B cell (primary cell): Measurements from ENCODE around the gene CHN1. TPM values are rescaled to one million over a fixed set of nuclear protein-coding genes. Genes with fewer than 3 reads are reported as not detected.

Source experiments
- ATAC-seq: fragments of 200-7000 bp; cut with Tn5 transposase; one replicate; pipeline ENCODE4 v1.10.0; 2021; ENCODE audit warnings: low read depth, mild to moderate bottlenecking, moderate number of reproducible peaks, moderate library complexity
- CTCF ChIA-PET: fragments of 350-600 bp; sonication (Branson Sonifier 250); formaldehyde crosslinking; loops from one replicate; lab custom pipeline; 2021; ENCODE audit warnings: antibody characterized with exemption, inconsistent platforms; lab: Charles Lee
- POLR2A ChIA-PET: fragments of 350-600 bp; sonication (Branson Sonifier 250); formaldehyde crosslinking; loops from one replicate; lab custom pipeline; 2021; ENCODE audit warnings: antibody characterized with exemption; lab: Charles Lee
- DNase-seq: peaks from one replicate; pipeline ENCODE4 v3.0.0; 2013
- H2AFZ ChIP-seq: 2 replicates; pipeline ENCODE4 v1.6.1; 2012; ENCODE audit warnings: mild to moderate bottlenecking, low read depth, low read length; ENCODE audit not compliant: insufficient read depth, poor library complexity, severe bottlenecking
- H3K27ac ChIP-seq, 2 donors: 1 replicate in 1 of 2; 2 replicates in 1 of 2; pipeline ENCODE4 v1.5.1; 2012 to 2013; ENCODE audit warnings: low read length in 2 of 2, mild to moderate bottlenecking in 2 of 2, moderate library complexity in 1 of 2
- H3K27me3 ChIP-seq, 4 experiments: fragments of 200-600 bp in 1 of 4; sonication (generic) in 1 of 4; replicated peaks in 1 of 4; 1 replicate in 2 of 4; 2 replicates in 2 of 4; pipeline versions ENCODE4 v1.6.1 to v1.7.0; 2013 to 2016; ENCODE audit warnings: low read length in 3 of 4, mild to moderate bottlenecking in 2 of 4, mixed read lengths in 1 of 4, moderate library complexity in 1 of 4; ENCODE audit not compliant: insufficient read depth in 4 of 4, control insufficient read depth in 3 of 4; ENCODE audit errors: control extremely low read depth in 1 of 4
- H3K36me3 ChIP-seq, 2 experiments: replicated peaks in 1 of 2; 1 replicate in 1 of 2; 2 replicates in 1 of 2; pipeline versions ENCODE4 v1.6.1 to v1.7.1; 2013; ENCODE audit warnings: low read length in 1 of 2; ENCODE audit not compliant: insufficient read depth in 2 of 2, control insufficient read depth in 1 of 2; ENCODE audit errors: control extremely low read depth in 1 of 2, extremely low read depth in 1 of 2
- H3K4me1 ChIP-seq, 2 donors: fragments of 200-600 bp in 1 of 2; sonication (generic) in 1 of 2; 1 replicate in 1 of 2; 2 replicates in 1 of 2; pipeline versions ENCODE4 v1.5.1 to v1.6.1; 2013 to 2017; ENCODE audit warnings: low read length in 2 of 2; ENCODE audit not compliant: control insufficient read depth in 2 of 2, insufficient read depth in 2 of 2
- H3K4me2 ChIP-seq: replicated peaks from 2 replicates; pipeline ENCODE3; 2012; ENCODE audit warnings: mild to moderate bottlenecking, low read depth, low read length; ENCODE audit not compliant: poor library complexity, severe bottlenecking
- H3K4me3 ChIP-seq, 5 experiments: fragments of 200-600 bp in 1 of 5; sonication (generic) in 1 of 5; 1 replicate in 3 of 5; 2 replicates in 2 of 5; pipeline versions ENCODE4 v1.5.1 to v1.7.0; 2011 to 2016; ENCODE audit warnings: low read length in 4 of 5, mild to moderate bottlenecking in 4 of 5, low read depth in 2 of 5, control low read depth in 1 of 5, moderate library complexity in 1 of 5; ENCODE audit not compliant: insufficient read depth in 1 of 5; ENCODE audit errors: control extremely low read depth in 1 of 5, extremely low read depth in 1 of 5
- H3K79me2 ChIP-seq: fragments of 200-600 bp; sonication (generic); one replicate; pipeline ENCODE4 v1.6.0; 2016; ENCODE audit warnings: low read length; ENCODE audit not compliant: control insufficient read depth, insufficient read depth
- H3K9ac ChIP-seq: fragments of 200-600 bp; sonication (generic); 2 replicates; pipeline ENCODE4 v1.6.1; 2017; ENCODE audit warnings: mild to moderate bottlenecking, low read length, moderate library complexity
- H3K9me3 ChIP-seq, 3 donors: one replicate each; pipeline versions ENCODE4 v1.6.1 to v1.7.1; 2013; ENCODE audit warnings: low read length in 2 of 3; ENCODE audit not compliant: control insufficient read depth in 2 of 3, insufficient read depth in 1 of 3; ENCODE audit errors: control extremely low read depth in 1 of 3
- H4K20me1 ChIP-seq: 2 replicates; pipeline ENCODE4 v1.6.0; 2012; ENCODE audit warnings: mild to moderate bottlenecking, low read length; ENCODE audit not compliant: insufficient read depth, control insufficient read depth, poor library complexity, severe bottlenecking
- H3K27ac Mint-ChIP-seq: one replicate; pipeline ENCODE4 v1.8.0; 2021; ENCODE audit warnings: mixed read lengths
- H3K27me3 Mint-ChIP-seq: one replicate; pipeline ENCODE4 v1.8.0; 2021; ENCODE audit warnings: mixed read lengths
- H3K4me1 Mint-ChIP-seq: one replicate; pipeline ENCODE4 v1.8.0; 2021; ENCODE audit warnings: mixed read lengths
- H3K4me3 Mint-ChIP-seq: one replicate; pipeline ENCODE4 v1.8.0; 2021; ENCODE audit warnings: mixed read lengths
- H3K9me3 Mint-ChIP-seq: one replicate; pipeline ENCODE4 v1.8.0; 2022; ENCODE audit warnings: mixed read lengths; ENCODE audit not compliant: insufficient read depth
- CTCF ChIP-seq: fragments of 200-600 bp; IDR thresholded peaks from one replicate; pipeline ENCODE4 v1.8.0; 2022; ENCODE audit warnings: antibody characterized with exemption, mild to moderate bottlenecking
- EZH2 ChIP-seq: IDR thresholded peaks from 2 replicates; pipeline ENCODE4 v1.6.1; 2012; ENCODE audit warnings: borderline replicate concordance, low read depth, mild to moderate bottlenecking, moderate library complexity, low read length; ENCODE audit not compliant: insufficient read depth, poor library complexity, severe bottlenecking
- WGBS: methylation state at CpG from one replicate; pipeline ENCODE4 v1.1.5; 2013; ENCODE audit warnings: missing lambda C conversion rate; ENCODE audit not compliant: insufficient coverage; 5-methylcytosine and 5-hydroxymethylcytosine counted together
- intact Hi-C: fragments of 100-400 bp; cut with micrococcal nuclease; formaldehyde crosslinking; loops from one replicate; pipeline ENCODE4 v1.10.0; 2022
- polyA plus RNA-seq: library from polyadenylated mRNA; depleted of rRNA; stranded (reverse); fragments of >200 nt; gene quantifications from 2 replicates; pipeline ENCODE4 v1.2.3, GENCODE V29; 2012
- total RNA-seq, 2 donors: library from RNA; stranded (reverse); fragments of 120-200 nt in 1 of 2; gene quantifications; 1 replicate in 1 of 2; 2 replicates in 1 of 2; pipeline versions ENCODE4 v1.2.3 to v1.2.4, GENCODE V29; 2013 to 2022

CHN1 gene
- total and polyA plus RNA-seq, 2 donors (not counting 1 experiment from before 2014, with no cell fraction given), result 0.79 to 1.4 TPM

- H3K9me3 ChIP-seq, result no peaks in the 10 kb centered on the region
- ATAC-seq (no peak), DNase-seq (no peak)
- ChIA-PET CTCF (no interaction called here), POLR2A (interaction anchor here (0.7 kb wide), 1 partner anchor 1504 kb away, joined by 3 read pairs; the partner anchor contains the start of gene CDCA7)
- no peaks in the 10 kb centered on the region for H3K27me3 ChIP-seq
- Mint-ChIP-seq H3K4me1 (no peaks in the 10 kb centered on the region), H3K4me3 (no peak overlapping the region), H3K9me3 (no peaks in the 10 kb centered on the region), H3K27me3 (peaks cover 8% of the 10 kb centered on the region), H3K27ac (no peak overlapping the region)
- H3K36me3 ChIP-seq, result no peaks in the 10 kb centered on the region
- no peaks in the 10 kb centered on the region for H3K79me2 ChIP-seq
- no peak overlapping the region for H3K27ac ChIP-seq
- TF ChIP-seq CTCF, result no peak
- no peak for TF ChIP-seq EZH2
- H3K9ac ChIP-seq, result no peak overlapping the region
- intact Hi-C loops, result no loop called here
- H3K4me2 ChIP-seq, result no peak overlapping the region
- no peaks in the 10 kb centered on the region for H4K20me1 ChIP-seq
- H2AFZ ChIP-seq, result no peak overlapping the region
- H3K4me3 ChIP-seq, result no peak overlapping the region
- H3K4me1 ChIP-seq, result no peaks in the 10 kb centered on the region
Observed at GRCh38 chr2:174858745-174859144, 146.4 kb downstream of the CHN1 start.

GRCh38 chr2:174856447-174856846, 148.7 kb downstream of the CHN1 start:
- no peak for TF ChIP-seq EZH2
- TF ChIP-seq CTCF, result no peak
- no peaks in the 10 kb centered on the region for H3K9me3 Mint-ChIP-seq
- Histone ChIP-seq H3K4me2 (no peak overlapping the region), H3K36me3 (no peaks in the 10 kb centered on the region), H4K20me1 (no peaks in the 10 kb centered on the region), H3K27me3 (no peaks in the 10 kb centered on the region), H3K9ac (no peak overlapping the region), H3K9me3 (no peaks in the 10 kb centered on the region), H3K4me1 (no peaks in the 10 kb centered on the region), H3K27ac (no peak overlapping the region), H3K79me2 (no peaks in the 10 kb centered on the region), H2AFZ (no peak overlapping the region), H3K4me3 (no peak overlapping the region)
- DNase-seq (no peak), ATAC-seq (no peak)
- H3K27ac Mint-ChIP-seq, result no peak overlapping the region
- ChIA-PET CTCF (no interaction called here), POLR2A (no interaction called here)
- WGBS, result no CpG with 5 or more reads among the region's 3 CpGs
- H3K4me3 Mint-ChIP-seq, result no peak overlapping the region
- peaks cover 5% of the 10 kb centered on the region for H3K27me3 Mint-ChIP-seq
- H3K4me1 Mint-ChIP-seq, result no peaks in the 10 kb centered on the region
- intact Hi-C loops, result no loop called here
